ENCODE data around the gene FAM162A.

Gene FAM162A

GRCh38 chr3:122383771-122384697 is at the start of gene FAM162A:
TSS of gene FAM162A (plus strand) at chr3:122384182. CDS start at chr3:122384266, 84 bp downstream.
- peak; percentile 97 for ATAC-seq
- 0 out of 2 replicates have a peak, but pooled peaks have one; percentile 42 for TF ChIP-seq ZFP3 (CRISPR knock-in tag; IDR thresholded peaks at IDR 0.05)
- TF ChIP-seq TSHZ2 (CRISPR knock-in tag; IDR thresholded peaks at IDR 0.05), result 0 out of 2 replicates have a peak, but pooled peaks have one; percentile 56
- no peak for TF ChIP-seq POU6F1 (CRISPR knock-in tag; IDR thresholded peaks at IDR 0.05; ENCODE audit: borderline replicate concordance, low read depth)

- no peak for ATAC-seq
- no peak for TF ChIP-seq ARNTL (CRISPR knock-in tag; IDR thresholded peaks at IDR 0.05; ENCODE audit: borderline replicate concordance, low read depth)
- no peak for TF ChIP-seq OSR1 (CRISPR knock-in tag; IDR thresholded peaks at IDR 0.05)
- no peak for TF ChIP-seq CSRNP3 (CRISPR knock-in tag; IDR thresholded peaks at IDR 0.05)
- TF ChIP-seq CREB5 (CRISPR knock-in tag; IDR thresholded peaks at IDR 0.05; ENCODE audit: low read depth), result no peak
- no peak for TF ChIP-seq ZFP3 (CRISPR knock-in tag; IDR thresholded peaks at IDR 0.05)
- TF ChIP-seq SNAI2 (CRISPR knock-in tag; IDR thresholded peaks at IDR 0.05), result no peak
- TF ChIP-seq ZFP30 (CRISPR knock-in tag; IDR thresholded peaks at IDR 0.05), result no peak
- no peak for TF ChIP-seq PATZ1 (CRISPR knock-in tag; IDR thresholded peaks at IDR 0.05; ENCODE audit: borderline replicate concordance)
- TF ChIP-seq TSHZ2 (CRISPR knock-in tag; IDR thresholded peaks at IDR 0.05), result no peak
- no peak for TF ChIP-seq POU6F1 (CRISPR knock-in tag; IDR thresholded peaks at IDR 0.05; ENCODE audit: borderline replicate concordance, low read depth)
Measured at GRCh38 chr3:122342803-122343202, 41.2 kb upstream of the FAM162A start.

GRCh38 chr3:122343654-122344053 is 40.3 kb upstream of the FAM162A start:
- ATAC-seq, result no peak
- TF ChIP-seq ZFP3 (CRISPR knock-in tag; IDR thresholded peaks at IDR 0.05) (no peak), BACH2 (CRISPR knock-in tag; IDR thresholded peaks at IDR 0.05; ENCODE audit: borderline replicate concordance) (no peak), ISL1 (CRISPR knock-in tag; IDR thresholded peaks at IDR 0.05) (no peak), ZNF565 (CRISPR knock-in tag; conservative IDR thresholded peaks at IDR 0.05; ENCODE audit: low read depth) (no peak), TCF4 (CRISPR knock-in tag; IDR thresholded peaks at IDR 0.05; ENCODE audit: borderline replicate concordance) (no peak), PATZ1 (CRISPR knock-in tag; IDR thresholded peaks at IDR 0.05; ENCODE audit: borderline replicate concordance) (no peak), OSR1 (CRISPR knock-in tag; IDR thresholded peaks at IDR 0.05) (no peak), ESRRG (CRISPR knock-in tag; IDR thresholded peaks at IDR 0.05) (no peak), RARB (CRISPR knock-in tag; IDR thresholded peaks at IDR 0.05) (no peak), CSDC2 (CRISPR knock-in tag; IDR thresholded peaks at IDR 0.05) (no peak)
